ENCODE data around the gene SAT1. TPM values are rescaled to one million over a fixed set of nuclear protein-coding genes. Genes with fewer than 3 reads are reported as not detected.

Gene SAT1
- total and polyA plus RNA-seq, 8 donors = 51.1 to 376 (median 150) TPM

GRCh38 chrX:23752740-23753415, 30.1 kb upstream of the SAT1 start:
- Histone ChIP-seq H3K9me3 (no peaks in the 10 kb centered on the region), H3K27me3 (no peaks in the 10 kb centered on the region), H3K4me1 (no peaks in the 10 kb centered on the region), H3K27ac (no peak overlapping the region), H3K36me3 (no peaks in the 10 kb centered on the region), H3K4me3 (no peak overlapping the region)
- no peak for FAIRE-seq
- ATAC-seq = no peak
- no peak for TF ChIP-seq CTCF (IDR thresholded peaks at IDR 0.05)
- intact Hi-C loops (cut with DNase I) = no loop called here
- WGBS, 2 donors = 81 to 82% methylated on average over 2 of the region's 2 CpGs
- no peak for DNase-seq

- H3K36me3 ChIP-seq = no peaks in the 10 kb centered on the region
- WGBS, 2 donors = 37 to 41% methylated on average over 1 of the region's 1 CpG
- H3K27ac ChIP-seq = no peak overlapping the region
- no peak for ATAC-seq
- H3K4me3 ChIP-seq = no peak overlapping the region
- DNase-seq = no peak
- no peak for TF ChIP-seq CTCF (IDR thresholded peaks at IDR 0.05)
- intact Hi-C loops (cut with DNase I) = no loop called here
- no peak for FAIRE-seq
- no peaks in the 10 kb centered on the region for H3K9me3 ChIP-seq
- no peaks in the 10 kb centered on the region for H3K4me1 ChIP-seq
- H3K27me3 ChIP-seq = no peaks in the 10 kb centered on the region
Observed at GRCh38 chrX:23754664-23755063, 28.3 kb upstream of the SAT1 start.

GRCh38 chrX:23756165-23756564, 26.8 kb upstream of the SAT1 start:
- no peaks in the 10 kb centered on the region for H3K27me3 ChIP-seq
- DNase-seq = peak in 5 of 6 donors; percentile 22 to 64 (median 47)
- TF ChIP-seq CTCF (IDR thresholded peaks at IDR 0.05) = peak; percentile 23 to 42 (median 33)
- ATAC-seq = peak in 3 of 4 donors; percentile 58 to 81 (median 60)
- H3K36me3 ChIP-seq = no peaks in the 10 kb centered on the region
- no peaks in the 10 kb centered on the region for H3K9me3 ChIP-seq
- no peaks in the 10 kb centered on the region for H3K4me1 ChIP-seq
- no peak for FAIRE-seq
- H3K27ac ChIP-seq = no peak overlapping the region
- H3K4me3 ChIP-seq = no peak overlapping the region
- intact Hi-C loops (cut with DNase I) = no loop called here
- WGBS, 2 donors = 0 to 2% methylated on average over 4 of the region's 4 CpGs

GRCh38 chrX:23759821-23760220, 23.2 kb upstream of the SAT1 start:
- Histone ChIP-seq H3K4me1 (no peaks in the 10 kb centered on the region), H3K9me3 (no peaks in the 10 kb centered on the region), H3K36me3 (no peaks in the 10 kb centered on the region), H3K27me3 (peaks cover 0 to 3% (median 0%) of the 10 kb centered on the region in 4 donors), H3K27ac (no peak overlapping the region), H3K4me3 (no peak overlapping the region)
- intact Hi-C loops (cut with DNase I) = no loop called here
- DNase-seq (no peak), ATAC-seq (no peak), FAIRE-seq (no peak)
- TF ChIP-seq CTCF (IDR thresholded peaks at IDR 0.05) = no peak
- WGBS, 2 donors = 58 to 69% methylated on average over 2 of the region's 2 CpGs

- Histone ChIP-seq H3K4me1 (no peaks in the 10 kb centered on the region), H3K27me3 (peaks cover 0 to 3% (median 0%) of the 10 kb centered on the region in 4 donors), H3K27ac (no peak overlapping the region), H3K4me3 (no peak overlapping the region), H3K36me3 (no peaks in the 10 kb centered on the region), H3K9me3 (no peaks in the 10 kb centered on the region)
- ATAC-seq (peak in 1 of 4 donors; percentile 32), DNase-seq (no peak), FAIRE-seq (no peak)
- 61 to 62% methylated on average over 4 of the region's 4 CpGs for WGBS, 2 donors
- TF ChIP-seq CTCF (IDR thresholded peaks at IDR 0.05) = no peak
- intact Hi-C loops (cut with DNase I) = no loop called here
Observed at GRCh38 chrX:23764188-23764984, 18.6 kb upstream of the SAT1 start.

Data from pancreas (tissue), 10 donors.